ENCODE data around the gene HOXC11.

HOXC11 gene

GRCh38 chr12:53960187-53961024 is 12.5 kb upstream of the HOXC11 start:
- DNase-seq = no peak

GRCh38 chr12:53961025-53961761 is 11.7 kb upstream of the HOXC11 start:
- DNase-seq = no peak

DNA sequence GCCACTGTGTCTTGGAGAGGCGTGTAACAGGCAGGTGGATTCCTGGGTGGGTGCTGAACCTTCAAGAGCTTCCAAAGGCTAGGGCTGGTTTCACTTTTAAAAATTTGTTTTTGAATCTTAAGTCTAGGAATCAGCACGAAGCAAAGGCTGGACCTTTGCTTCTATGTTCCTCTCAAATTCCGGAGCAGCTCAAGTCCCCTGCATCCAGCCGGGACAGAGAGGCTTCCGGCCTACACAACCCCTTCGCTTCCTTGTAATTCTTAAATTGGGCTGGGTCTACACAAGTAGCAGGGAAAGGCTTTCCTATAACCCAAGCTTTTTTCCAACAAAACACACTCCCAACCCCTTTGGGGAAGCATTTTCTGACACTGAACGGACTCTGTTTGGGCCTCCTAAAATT is 9.9 kb upstream of the HOXC11 start:
- no peak for DNase-seq

- no peak for DNase-seq
Measured at GRCh38 chr12:53963434-53964314, 9.3 kb upstream of the HOXC11 start.

DNA sequence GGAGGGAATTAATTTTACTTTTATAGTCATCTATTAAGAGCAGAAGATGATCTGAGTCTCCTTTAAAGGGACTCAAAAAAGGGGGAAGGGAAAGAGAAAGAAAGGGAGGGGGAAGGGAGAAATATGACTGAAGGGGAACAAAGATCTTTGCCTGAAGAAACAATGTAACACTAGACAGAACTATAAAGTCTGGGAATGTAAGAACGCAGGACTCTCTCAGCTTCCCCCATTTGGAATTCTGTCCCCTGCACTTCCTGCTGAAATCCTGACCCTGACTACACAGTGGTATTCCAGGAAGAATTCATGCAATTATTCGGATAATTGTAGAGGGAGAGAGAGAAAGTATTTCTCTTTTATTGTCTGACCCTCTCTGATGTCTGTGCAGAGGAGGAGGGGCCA is 8.6 kb upstream of the HOXC11 start:
- no peak for DNase-seq

DNA sequence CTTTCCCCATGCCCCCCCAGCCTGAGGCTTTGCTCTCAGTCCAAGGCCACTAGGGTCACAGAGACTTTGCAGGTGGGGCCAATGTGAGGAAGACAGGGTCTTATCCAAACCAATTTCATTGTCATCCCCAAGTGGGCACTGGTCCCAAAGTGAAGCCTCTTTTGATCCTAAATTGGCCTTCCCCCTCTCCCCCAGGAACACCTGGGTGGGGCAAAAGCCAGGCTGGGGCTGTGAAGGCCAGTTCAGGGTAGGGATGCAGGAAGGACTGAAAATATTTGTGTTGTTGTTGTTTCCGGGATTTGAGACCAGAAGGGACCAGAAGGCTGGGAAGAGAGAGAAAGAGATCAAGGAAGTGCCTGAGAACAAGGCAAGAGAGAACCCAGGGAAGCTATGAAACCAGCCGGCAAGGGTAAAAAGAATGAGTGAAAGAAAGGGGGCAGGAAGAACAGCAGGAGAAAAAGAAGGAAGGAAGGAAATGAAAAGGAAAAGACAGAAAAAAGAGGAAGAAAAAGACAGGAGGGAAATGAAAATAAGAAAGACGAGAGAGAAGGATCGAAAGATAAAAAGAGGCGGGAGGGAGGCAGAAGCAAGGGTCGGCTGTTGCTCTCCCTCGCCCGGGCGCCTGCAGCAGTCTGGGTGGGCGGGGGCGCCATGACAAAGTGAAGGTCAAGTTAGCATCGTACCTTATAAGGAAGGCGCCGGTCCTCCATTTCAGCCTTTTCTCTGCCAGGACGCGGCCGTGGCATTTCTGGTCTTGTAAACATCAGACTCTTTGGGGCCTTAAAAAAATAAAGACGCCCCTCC is 7.4 kb upstream of the HOXC11 start:
- no peak for DNase-seq

GRCh38 chr12:53966085-53966384 is 6.9 kb upstream of the HOXC11 start:
- no peak for DNase-seq

DNA sequence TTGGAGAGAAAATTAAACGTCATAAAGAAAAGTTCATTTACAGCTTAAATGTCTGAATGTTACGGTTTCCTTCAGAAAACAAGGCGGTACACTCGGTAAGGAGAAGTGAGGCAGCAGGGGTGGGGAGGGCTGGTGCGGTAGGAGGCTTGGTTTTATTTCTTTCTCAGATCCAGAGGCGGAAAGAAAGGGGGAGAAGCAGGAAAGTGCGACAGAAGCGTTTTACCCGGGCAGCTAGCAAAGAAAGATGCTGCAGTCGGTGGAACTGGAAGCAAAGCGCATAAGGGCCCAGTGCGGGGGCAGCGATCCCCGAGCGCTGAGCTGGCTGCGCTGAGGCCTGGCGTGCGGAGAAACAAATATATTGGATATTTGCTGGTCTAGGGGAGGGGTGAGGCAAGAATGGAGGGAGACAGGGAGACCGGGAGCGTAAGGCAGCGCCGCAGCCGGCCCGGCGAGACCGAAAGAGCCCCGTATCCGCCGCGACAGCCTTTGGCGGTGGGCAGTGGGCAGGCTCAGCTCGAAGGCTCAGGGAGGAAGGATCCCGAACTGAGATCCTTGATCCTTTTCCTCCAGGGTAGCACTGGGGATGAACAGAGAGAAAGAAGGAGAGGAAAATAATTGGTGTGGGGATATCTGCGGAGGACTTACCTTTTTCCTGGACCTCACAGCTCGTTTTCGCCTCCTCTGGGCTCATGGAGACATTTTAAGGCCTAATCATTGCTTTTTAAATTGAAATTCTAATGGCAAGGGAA is 6.4 kb upstream of the HOXC11 start:
- DNase-seq = no peak

DNA sequence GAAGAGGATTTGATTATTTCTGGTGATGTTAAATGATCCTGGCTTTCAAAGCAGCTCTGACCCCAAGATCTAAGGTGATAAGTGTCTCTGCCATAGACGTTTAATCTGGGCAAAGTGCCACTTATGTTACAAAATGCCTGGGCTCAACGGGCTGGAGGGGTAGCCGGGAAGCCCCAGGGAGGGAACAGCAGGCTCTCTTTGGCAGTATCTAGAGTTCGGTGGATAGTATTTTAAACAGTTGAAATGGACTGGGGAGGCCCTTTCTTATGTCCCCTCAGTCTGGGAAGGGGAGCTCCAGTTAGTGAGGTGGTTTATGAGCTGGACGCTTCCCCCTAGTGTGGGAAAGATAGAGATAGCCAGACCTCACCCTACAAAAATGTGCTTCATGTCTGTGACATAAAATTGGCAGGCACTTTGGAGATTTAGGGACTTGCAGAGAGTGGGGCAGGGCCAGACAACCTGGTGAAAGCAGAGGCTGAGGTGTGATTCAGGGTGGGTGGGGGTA is 5.5 kb upstream of the HOXC11 start:
- no peak for DNase-seq

DNA sequence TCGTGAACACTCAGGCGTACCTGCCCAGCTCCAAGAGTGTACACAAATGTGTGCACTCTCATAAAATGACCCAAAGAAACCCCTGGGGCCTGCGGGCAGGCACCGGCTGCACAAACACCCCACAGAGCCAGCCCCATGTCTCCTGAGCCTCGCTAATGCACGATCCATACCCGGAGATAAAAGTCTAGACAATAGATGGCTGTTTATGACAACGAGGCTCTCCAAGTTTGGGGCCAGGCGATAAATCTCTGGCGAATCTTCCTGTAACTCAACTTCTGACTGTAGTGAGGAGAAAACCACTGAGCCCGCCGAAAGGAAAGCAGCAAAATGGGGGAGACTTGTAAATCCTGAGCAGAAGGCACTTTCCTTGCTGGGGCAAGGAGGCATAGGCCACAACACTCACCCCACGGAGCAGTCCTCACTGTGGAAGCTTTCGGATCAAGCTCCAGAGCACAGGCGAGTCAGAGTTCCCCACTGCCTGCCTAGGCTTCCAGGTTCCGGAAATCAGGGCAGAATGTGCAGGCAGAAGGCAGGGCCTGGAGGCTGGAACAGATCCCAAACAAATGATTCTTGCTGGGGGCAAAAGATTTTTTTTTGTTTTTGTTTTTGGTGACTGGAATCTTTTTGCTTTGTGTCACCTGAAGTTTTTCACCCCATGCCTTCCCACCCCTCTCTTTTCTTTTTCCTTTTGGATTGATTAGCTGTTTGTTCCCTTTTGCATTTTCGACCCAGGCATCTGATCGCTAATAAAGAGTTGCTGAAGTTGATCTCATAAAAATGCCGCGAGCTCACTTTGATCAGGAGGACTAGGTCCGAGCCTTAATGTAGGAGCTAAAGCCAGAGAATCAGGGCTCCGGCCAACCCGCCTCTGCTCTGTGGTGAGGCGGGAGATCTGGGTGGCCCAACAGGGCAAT is 4.5 kb upstream of the HOXC11 start:
- no peak for DNase-seq

DNA sequence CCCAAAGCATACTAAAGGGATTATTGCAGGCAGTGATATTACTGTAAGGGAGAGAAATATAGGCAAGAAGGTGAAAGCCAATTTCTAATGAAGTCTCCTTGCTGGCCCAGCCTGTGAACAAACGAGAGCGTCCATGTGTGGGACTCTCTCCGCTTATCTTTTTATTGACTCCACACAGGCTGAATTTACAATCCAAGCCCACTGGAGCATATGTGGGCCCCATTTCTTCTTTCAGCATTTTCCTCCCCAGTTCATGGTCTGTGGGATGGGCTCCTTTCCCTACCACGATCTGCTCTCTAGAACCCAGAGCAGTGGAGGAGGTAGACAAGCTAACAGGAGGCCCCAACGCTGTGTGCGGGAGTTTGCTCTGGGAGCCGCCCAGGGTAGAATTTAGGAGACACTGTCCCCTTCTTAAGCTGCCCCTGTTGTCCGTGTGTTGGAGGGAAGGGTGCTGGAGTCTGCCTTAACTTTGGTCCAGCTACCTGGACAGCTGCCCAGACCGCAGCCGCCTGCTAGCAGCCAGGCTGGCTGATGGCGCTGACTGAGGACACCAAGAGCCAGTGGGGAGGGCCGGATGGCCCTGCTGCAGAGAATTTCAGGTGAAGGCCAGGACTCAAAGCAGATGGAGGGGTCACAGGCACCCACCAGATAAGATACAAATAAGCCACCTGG is 3.2 kb upstream of the HOXC11 start:
- DNase-seq = no peak

DNA sequence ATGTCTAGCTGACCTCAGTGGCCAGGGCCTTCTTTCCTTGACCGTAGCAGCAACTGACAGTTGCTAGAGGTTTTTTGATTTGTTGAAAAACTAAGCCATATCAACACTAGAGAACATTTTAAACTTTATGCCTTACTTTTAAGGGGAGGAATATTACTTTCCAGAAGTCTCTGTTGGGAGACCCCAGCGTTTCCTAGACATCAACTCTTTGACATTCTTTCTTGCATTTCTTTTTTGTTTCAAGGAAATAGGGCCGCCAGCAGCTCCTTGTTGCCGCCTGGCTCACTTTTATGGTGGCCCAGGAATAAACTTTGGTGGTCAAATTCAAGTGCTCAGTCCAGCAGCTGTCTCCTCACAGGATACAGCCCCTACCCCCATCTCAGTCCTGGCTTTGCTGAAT is 2.5 kb upstream of the HOXC11 start:
- no peak for DNase-seq

- DNase-seq = no peak
Measured at GRCh38 chr12:53971129-53971528, 1.8 kb upstream of the HOXC11 start.

DNA sequence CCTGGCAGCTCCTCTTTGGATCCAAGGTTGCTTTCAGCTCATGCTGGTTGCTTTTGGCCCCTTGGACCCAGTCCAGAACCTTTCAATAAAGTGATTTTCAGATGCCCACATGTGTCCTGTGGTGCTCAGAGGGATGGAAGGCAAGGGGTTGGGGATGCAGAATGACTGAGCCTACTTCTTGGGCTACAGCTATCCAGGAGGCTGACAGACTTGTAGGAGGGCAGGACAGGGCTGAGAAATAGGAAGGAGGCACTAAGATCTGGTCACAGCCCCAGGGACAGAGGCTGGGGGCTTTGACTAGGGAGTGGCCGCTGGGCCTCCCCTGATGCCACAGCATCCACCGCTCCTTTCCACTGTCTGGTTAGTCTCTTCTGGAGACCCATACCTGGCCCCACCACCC is 1.2 kb upstream of the HOXC11 start:
- no peak for DNase-seq

GRCh38 chr12:53972152-53972702 is 699 bp upstream of the HOXC11 start:
- no peak for DNase-seq

GRCh38 chr12:53973236-53974042 is 513 bp downstream of the HOXC11 start:
- DNase-seq = no peak

DNA sequence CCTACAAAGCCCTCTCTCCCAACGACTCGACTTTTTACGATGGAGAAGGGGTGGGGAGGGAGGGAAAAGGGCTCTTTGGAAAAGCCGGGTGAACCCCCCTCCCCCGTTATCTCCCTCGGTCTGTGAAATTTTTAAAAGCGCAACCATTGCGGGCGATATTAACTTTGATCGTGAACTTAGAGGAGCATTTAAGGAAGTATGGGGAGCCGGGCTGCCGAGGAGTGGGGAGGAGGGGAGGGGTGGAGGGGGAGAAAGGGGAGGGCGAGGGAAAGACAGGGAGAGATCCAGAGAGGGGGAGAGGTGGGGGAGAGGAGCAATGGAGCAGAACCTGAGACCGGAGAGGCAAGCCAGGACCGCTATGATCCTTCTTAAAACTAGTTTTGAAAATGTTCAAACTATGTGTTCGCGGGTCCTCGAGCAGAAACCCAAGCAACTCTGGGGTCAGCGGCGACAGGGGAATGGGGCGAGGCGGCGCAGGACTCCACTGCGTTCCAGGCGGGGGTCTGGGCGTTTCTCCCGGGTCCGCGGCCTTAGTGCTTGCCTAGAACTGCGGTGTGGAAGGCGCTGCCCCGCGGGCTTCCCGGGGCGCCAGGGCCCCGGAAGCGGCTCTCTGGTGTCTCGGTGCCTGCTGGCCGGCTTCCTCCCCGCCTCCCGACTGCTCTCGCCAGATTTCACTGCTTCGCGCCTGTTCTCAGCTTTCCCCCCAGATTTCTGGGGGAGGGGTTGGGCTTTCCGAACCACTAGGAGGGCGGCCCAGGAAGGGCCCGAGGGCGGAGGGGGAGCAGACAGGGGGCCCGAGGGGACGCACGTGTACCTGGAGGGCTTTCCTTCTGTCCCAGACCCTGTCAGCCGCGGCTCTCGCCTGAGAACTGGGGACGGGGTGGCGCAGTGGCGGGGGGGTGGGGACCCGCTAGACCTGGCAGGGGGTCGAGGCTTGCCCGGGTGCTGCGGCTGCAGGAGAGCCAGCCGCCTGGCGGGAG is 1.4 kb downstream of the HOXC11 start, which contains the start of gene HOTAIR:
TSS of gene HOTAIR (minus strand) at position 871 of the 980 bp plus-strand sequence.
- no peak for DNase-seq
